GM19238 (cell line): ENCODE results near the gene TPP2.

Experiments
- DNase-seq: peaks from one replicate; pipeline ENCODE4 v3.0.0; 2011; ENCODE audit warnings: low spot score; ENCODE audit not compliant: insufficient read length

Gene TPP2

GRCh38 chr13:102593466-102593865 lies 3.3 kb upstream of the TPP2 start:
- no peak for DNase-seq

- DNase-seq = peak; percentile 14
These were observed 509 bp downstream of the TPP2 start for GRCh38 chr13:102597029-102597961.

- DNase-seq = no peak
These were observed 1.3 kb downstream of the TPP2 start for GRCh38 chr13:102598061-102598460.

GRCh38 chr13:102599426-102600012 lies 2.7 kb downstream of the TPP2 start:
- DNase-seq = no peak

GRCh38 chr13:102606537-102607309 lies 9.9 kb downstream of the TPP2 start:
- DNase-seq = no peak

- DNase-seq = no peak
These were observed 12.2 kb downstream of the TPP2 start for GRCh38 chr13:102608974-102609373.

- no peak for DNase-seq
These were observed 12.9 kb downstream of the TPP2 start for GRCh38 chr13:102609696-102610095.

GRCh38 chr13:102610296-102610895 lies 13.6 kb downstream of the TPP2 start:
- DNase-seq = no peak

GRCh38 chr13:102617697-102618350 lies 21.0 kb downstream of the TPP2 start:
- DNase-seq = no peak

GRCh38 chr13:102620516-102620915 lies 23.7 kb downstream of the TPP2 start:
- DNase-seq = no peak

- DNase-seq = no peak
These were observed 30.1 kb downstream of the TPP2 start for GRCh38 chr13:102626928-102627327.

- no peak for DNase-seq
These were observed 31.8 kb downstream of the TPP2 start for GRCh38 chr13:102628559-102628958.

GRCh38 chr13:102631198-102631597 lies 34.4 kb downstream of the TPP2 start:
- no peak for DNase-seq

GRCh38 chr13:102638741-102639140 lies 42.0 kb downstream of the TPP2 start:
- no peak for DNase-seq

- no peak for DNase-seq
These were observed 45.2 kb downstream of the TPP2 start for GRCh38 chr13:102642029-102642428.

- no peak for DNase-seq
These were observed 45.7 kb downstream of the TPP2 start for GRCh38 chr13:102642475-102642874.

GRCh38 chr13:102643656-102644055 lies 46.9 kb downstream of the TPP2 start:
- DNase-seq = no peak

GRCh38 chr13:102645701-102646100 lies 48.9 kb downstream of the TPP2 start:
- DNase-seq = no peak

GRCh38 chr13:102648046-102648445 lies 51.3 kb downstream of the TPP2 start:
- DNase-seq = no peak

- no peak for DNase-seq
These were observed 53.7 kb downstream of the TPP2 start for GRCh38 chr13:102650444-102650843.

GRCh38 chr13:102651392-102651791 lies 54.6 kb downstream of the TPP2 start:
- no peak for DNase-seq
